Stimulated activated CD4-positive, alpha-beta T cell treated with anti-CD3 and anti-CD28 coated beads, TNF-alpha, amount 100 ng/mL, for 1 hour (primary cell): ENCODE data around the gene ELMO1.

Experiments used
- DNase-seq, 3 donors: peaks; one replicate each; pipeline ENCODE4 v3.0.0-alpha.2; 2020; ENCODE audit warnings: low read depth in 3 of 3, low spot score in 1 of 3

Gene ELMO1

GRCh38 chr7:36862771-36863261, 585.8 kb downstream of the ELMO1 start:
- DNase-seq: no peak

- no peak for DNase-seq
These were observed 587.0 kb downstream of the ELMO1 start for GRCh38 chr7:36861656-36862055.

GRCh38 chr7:36860681-36861080, 588.0 kb downstream of the ELMO1 start:
- no peak for DNase-seq

- DNase-seq: no peak
These were observed 593.3 kb downstream of the ELMO1 start for GRCh38 chr7:36855330-36855729.

GRCh38 chr7:36854652-36855051, 594.0 kb downstream of the ELMO1 start:
- no peak for DNase-seq

- DNase-seq: no peak
These were observed 595.7 kb downstream of the ELMO1 start for GRCh38 chr7:36852931-36853330.

GRCh38 chr7:36852017-36852416, 596.6 kb downstream of the ELMO1 start:
- DNase-seq: no peak

- DNase-seq: no peak
These were observed 597.3 kb downstream of the ELMO1 start for GRCh38 chr7:36851382-36851781.

GRCh38 chr7:36847946-36848345, 600.7 kb downstream of the ELMO1 start:
- no peak for DNase-seq

- DNase-seq: no peak
These were observed 604.3 kb downstream of the ELMO1 start for GRCh38 chr7:36844374-36844773.

GRCh38 chr7:36840904-36841303, 607.8 kb downstream of the ELMO1 start:
- DNase-seq: no peak

- no peak for DNase-seq
These were observed 609.9 kb downstream of the ELMO1 start for GRCh38 chr7:36838616-36839225.

GRCh38 chr7:36831049-36831448, 617.6 kb downstream of the ELMO1 start:
- no peak for DNase-seq

- DNase-seq: no peak
These were observed 620.6 kb downstream of the ELMO1 start for GRCh38 chr7:36827726-36828703.

GRCh38 chr7:36825501-36825900, 623.2 kb downstream of the ELMO1 start:
- no peak for DNase-seq

GRCh38 chr7:36823353-36823752, 625.3 kb downstream of the ELMO1 start:
- DNase-seq: no peak

GRCh38 chr7:36821617-36822016, 627.0 kb downstream of the ELMO1 start:
- DNase-seq: no peak

GRCh38 chr7:36820527-36821170, 628.0 kb downstream of the ELMO1 start:
- no peak for DNase-seq

- DNase-seq: no peak
These were observed 629.0 kb downstream of the ELMO1 start for GRCh38 chr7:36819639-36820038.

GRCh38 chr7:36814311-36814710, 634.4 kb downstream of the ELMO1 start:
- DNase-seq: no peak

GRCh38 chr7:36811807-36812206, 636.9 kb downstream of the ELMO1 start:
- DNase-seq: no peak

- no peak for DNase-seq
These were observed 638.2 kb downstream of the ELMO1 start for GRCh38 chr7:36810489-36810888.
